ENCODE data around the gene CFAP57. TPM values are rescaled to one million over a fixed set of nuclear protein-coding genes. Genes with fewer than 3 reads are reported as not detected.

CFAP57 gene
- total and polyA plus RNA-seq, 2 donors (not counting 1 experiment from before 2014, with no cell fraction given), result 0.07 to 0.44 TPM

DNA sequence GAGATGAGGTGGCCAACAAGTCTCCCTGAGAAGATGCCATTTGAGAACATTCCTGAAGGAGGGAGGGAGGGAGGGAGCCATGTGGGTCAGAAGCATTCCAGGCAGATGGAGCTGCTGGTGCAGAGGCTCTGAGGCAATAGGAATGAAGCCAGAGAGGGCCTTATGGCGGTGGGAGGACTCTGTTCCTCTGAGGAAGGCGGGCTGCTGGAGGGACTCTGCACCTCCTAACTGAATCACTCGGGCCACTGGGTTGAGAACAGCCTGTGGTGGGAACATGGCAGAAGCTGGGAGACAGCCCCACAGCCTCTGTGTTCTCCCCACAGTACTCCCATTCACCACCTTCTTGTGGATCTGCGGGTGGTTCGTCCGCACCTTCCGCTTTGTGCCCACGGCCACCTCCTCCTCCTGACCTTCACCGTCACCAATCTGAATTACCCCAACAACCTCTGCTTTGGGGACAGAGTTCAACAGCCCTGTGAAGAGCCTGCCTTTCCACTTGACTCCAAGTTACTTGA is 95.2 kb downstream of the CFAP57 start:
- peaks cover 0 to 14% (median 4%) of the 10 kb centered on the region in 4 experiments for H3K27me3 ChIP-seq (replicated peaks in 1 of 4; ENCODE audit: control extremely low read depth in 1 of 4, control insufficient read depth in 3 of 4, insufficient read depth in 4 of 4, low read length in 3 of 4)

DNA sequence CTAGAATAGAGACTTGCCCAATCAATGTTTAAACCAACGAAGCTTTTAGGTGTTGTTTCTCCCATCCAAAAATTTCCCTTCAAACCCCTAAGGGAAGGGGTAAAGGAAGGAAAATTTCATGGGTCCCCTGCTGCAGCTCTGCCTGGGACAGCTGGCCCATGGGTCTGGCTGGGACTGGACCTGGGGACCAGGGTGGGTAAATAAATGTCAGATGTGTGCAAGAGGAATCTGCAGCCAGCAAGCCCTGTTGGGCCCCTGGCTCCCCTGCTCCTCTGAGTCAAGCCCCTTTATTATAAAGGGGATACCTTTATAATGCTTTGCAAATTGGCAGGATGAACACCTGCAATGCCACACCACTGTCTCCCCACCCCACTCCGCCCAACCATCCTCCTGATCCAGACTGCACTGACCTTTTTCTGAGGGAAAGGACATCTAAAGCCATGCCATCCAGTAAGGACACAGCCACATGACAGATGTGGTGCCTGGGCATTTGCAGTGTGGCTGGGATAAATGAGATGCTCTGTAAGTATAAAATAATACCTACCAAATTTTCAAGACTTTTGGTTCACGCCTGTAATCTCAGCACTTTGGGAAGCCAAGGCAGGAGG is 95.8 kb downstream of the CFAP57 start:
- Mint-ChIP-seq H3K4me3 (no peak overlapping the region), H3K27ac (no peak overlapping the region), H3K4me1 (peaks cover 18% of the 10 kb centered on the region), H3K27me3 (peaks cover 24% of the 10 kb centered on the region), H3K9me3 (ENCODE audit: insufficient read depth) (peaks cover 3% of the 10 kb centered on the region)
- intact Hi-C loops (cut with micrococcal nuclease), result no loop called here
- POLR2A ChIA-PET, result no interaction called here
- H3K27me3 ChIP-seq (replicated peaks in 1 of 4; ENCODE audit: control extremely low read depth in 1 of 4, control insufficient read depth in 3 of 4, insufficient read depth in 4 of 4, low read length in 3 of 4), result peaks cover 0 to 14% (median 4%) of the 10 kb centered on the region in 4 experiments
- peaks cover 0 to 4% (median 0%) of the 10 kb centered on the region in 3 donors for H3K9me3 ChIP-seq (ENCODE audit: control extremely low read depth in 1 of 3, control insufficient read depth in 2 of 3, insufficient read depth in 1 of 3, low read length in 2 of 3)
- peaks cover 10 to 11% of the 10 kb centered on the region in 2 donors for H3K4me1 ChIP-seq (ENCODE audit: control insufficient read depth in 2 of 2, insufficient read depth in 2 of 2, low read length in 2 of 2)
- no peaks in the 10 kb centered on the region for H4K20me1 ChIP-seq (ENCODE audit: control insufficient read depth, insufficient read depth, low read length, poor library complexity, severe bottlenecking)
- H3K36me3 ChIP-seq (replicated peaks in 1 of 2; ENCODE audit: control extremely low read depth in 1 of 2, control insufficient read depth in 1 of 2, extremely low read depth in 1 of 2, insufficient read depth in 2 of 2, low read length in 1 of 2), result no peaks in the 10 kb centered on the region
- CTCF ChIA-PET, result no interaction called here
- H2AFZ ChIP-seq (ENCODE audit: insufficient read depth, low read depth, low read length, poor library complexity, severe bottlenecking), result no peak overlapping the region
- H3K4me3 ChIP-seq (ENCODE audit: control extremely low read depth in 1 of 5, extremely low read depth in 1 of 5, insufficient read depth in 1 of 5, low read depth in 2 of 5, low read length in 4 of 5), result no peak overlapping the region
- H3K9ac ChIP-seq (ENCODE audit: low read length), result no peak overlapping the region
- TF ChIP-seq EZH2 (IDR thresholded peaks at IDR 0.05; ENCODE audit: borderline replicate concordance, insufficient read depth, low read depth, low read length, poor library complexity, severe bottlenecking), result no peak
- TF ChIP-seq, protein P1, sequence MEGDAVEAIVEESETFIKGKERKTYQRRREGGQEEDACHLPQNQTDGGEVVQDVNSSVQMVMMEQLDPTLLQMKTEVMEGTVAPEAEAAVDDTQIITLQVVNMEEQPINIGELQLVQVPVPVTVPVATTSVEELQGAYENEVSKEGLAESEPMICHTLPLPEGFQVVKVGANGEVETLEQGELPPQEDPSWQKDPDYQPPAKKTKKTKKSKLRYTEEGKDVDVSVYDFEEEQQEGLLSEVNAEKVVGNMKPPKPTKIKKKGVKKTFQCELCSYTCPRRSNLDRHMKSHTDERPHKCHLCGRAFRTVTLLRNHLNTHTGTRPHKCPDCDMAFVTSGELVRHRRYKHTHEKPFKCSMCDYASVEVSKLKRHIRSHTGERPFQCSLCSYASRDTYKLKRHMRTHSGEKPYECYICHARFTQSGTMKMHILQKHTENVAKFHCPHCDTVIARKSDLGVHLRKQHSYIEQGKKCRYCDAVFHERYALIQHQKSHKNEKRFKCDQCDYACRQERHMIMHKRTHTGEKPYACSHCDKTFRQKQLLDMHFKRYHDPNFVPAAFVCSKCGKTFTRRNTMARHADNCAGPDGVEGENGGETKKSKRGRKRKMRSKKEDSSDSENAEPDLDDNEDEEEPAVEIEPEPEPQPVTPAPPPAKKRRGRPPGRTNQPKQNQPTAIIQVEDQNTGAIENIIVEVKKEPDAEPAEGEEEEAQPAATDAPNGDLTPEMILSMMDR (IDR thresholded peaks at IDR 0.05), result no peak
- no peak overlapping the region for H3K4me2 ChIP-seq (replicated peaks; ENCODE audit: low read depth, low read length, poor library complexity, severe bottlenecking)
- WGBS (ENCODE audit: insufficient coverage), result no CpG with 5 or more reads among the region's 3 CpGs
- DNase-seq, result no peak
- no peak for ATAC-seq (ENCODE audit: low read depth)
- no peaks in the 10 kb centered on the region for H3K79me2 ChIP-seq (ENCODE audit: control insufficient read depth, insufficient read depth, low read length)
- no peak overlapping the region for H3K27ac ChIP-seq (ENCODE audit: low read length in 2 of 2)

More for the DNA sequence above, 95.2 kb downstream of the CFAP57 start:
- DNase-seq, result no peak
- intact Hi-C loops (cut with micrococcal nuclease), result no loop called here
- peaks cover 10 to 11% of the 10 kb centered on the region in 2 donors for H3K4me1 ChIP-seq (ENCODE audit: control insufficient read depth in 2 of 2, insufficient read depth in 2 of 2, low read length in 2 of 2)
- TF ChIP-seq, protein P1 (IDR thresholded peaks at IDR 0.05), result no peak
- TF ChIP-seq EZH2 (IDR thresholded peaks at IDR 0.05; ENCODE audit: borderline replicate concordance, insufficient read depth, low read depth, low read length, poor library complexity, severe bottlenecking), result no peak
- H2AFZ ChIP-seq (ENCODE audit: insufficient read depth, low read depth, low read length, poor library complexity, severe bottlenecking), result no peak overlapping the region
- H3K79me2 ChIP-seq (ENCODE audit: control insufficient read depth, insufficient read depth, low read length), result no peaks in the 10 kb centered on the region
- peaks cover 24% of the 10 kb centered on the region for H3K27me3 Mint-ChIP-seq
- ATAC-seq (ENCODE audit: low read depth), result no peak
- H3K27ac Mint-ChIP-seq, result no peak overlapping the region
- H3K4me3 ChIP-seq (ENCODE audit: control extremely low read depth in 1 of 5, extremely low read depth in 1 of 5, insufficient read depth in 1 of 5, low read depth in 2 of 5, low read length in 4 of 5), result no peak overlapping the region
- H3K4me3 Mint-ChIP-seq, result no peak overlapping the region
- peaks cover 0 to 4% (median 0%) of the 10 kb centered on the region in 3 donors for H3K9me3 ChIP-seq (ENCODE audit: control extremely low read depth in 1 of 3, control insufficient read depth in 2 of 3, insufficient read depth in 1 of 3, low read length in 2 of 3)
- H3K27ac ChIP-seq (ENCODE audit: low read length in 2 of 2), result no peak overlapping the region
- H3K9me3 Mint-ChIP-seq (ENCODE audit: insufficient read depth), result peaks cover 5% of the 10 kb centered on the region
- WGBS (ENCODE audit: insufficient coverage), result 96% methylated on average over 8 of the region's 9 CpGs
- H3K9ac ChIP-seq (ENCODE audit: low read length), result no peak overlapping the region
- no peaks in the 10 kb centered on the region for H3K36me3 ChIP-seq (replicated peaks in 1 of 2; ENCODE audit: control extremely low read depth in 1 of 2, control insufficient read depth in 1 of 2, extremely low read depth in 1 of 2, insufficient read depth in 2 of 2, low read length in 1 of 2)
- no peaks in the 10 kb centered on the region for H4K20me1 ChIP-seq (ENCODE audit: control insufficient read depth, insufficient read depth, low read length, poor library complexity, severe bottlenecking)
- no peak overlapping the region for H3K4me2 ChIP-seq (replicated peaks; ENCODE audit: low read depth, low read length, poor library complexity, severe bottlenecking)
- CTCF ChIA-PET, result no interaction called here
- H3K4me1 Mint-ChIP-seq, result peaks cover 18% of the 10 kb centered on the region
- POLR2A ChIA-PET, result no interaction called here
